Naive thymus-derived CD4-positive, alpha-beta T cell (primary cell): Measurements from ENCODE around the gene ONECUT2. TPM values are rescaled to one million over a fixed set of nuclear protein-coding genes. Genes with fewer than 3 reads are reported as not detected.

Experiments used
- ATAC-seq: fragments of 150-1000 bp; cut with Tn5 transposase; 2 replicates; pipeline ENCODE4 v1.10.0; 2021; ENCODE audit warnings: mild to moderate bottlenecking, moderate library complexity
- CTCF ChIA-PET: fragments of 350-600 bp; sonication (Branson Sonifier 250); formaldehyde crosslinking; loops from one replicate; lab custom pipeline; 2021; ENCODE audit warnings: antibody characterized with exemption; lab: Charles Lee
- POLR2A ChIA-PET: fragments of 350-600 bp; sonication (Branson Sonifier 250); formaldehyde crosslinking; loops from one replicate; lab custom pipeline; 2021; ENCODE audit warnings: antibody characterized with exemption, inconsistent platforms; lab: Charles Lee
- DNase-seq, 9 donors: peaks; one replicate each; pipeline versions ENCODE4 v3.0.0 to v3.0.0-alpha.2; 2020 to 2022; ENCODE audit warnings: mixed read lengths in 1 of 9
- H3K27ac ChIP-seq: one replicate; pipeline ENCODE4 v1.7.0; 2013; ENCODE audit warnings: mild to moderate bottlenecking, low read depth, low read length, moderate library complexity
- H3K27me3 ChIP-seq, 2 donors: one replicate each; pipeline ENCODE4 v1.7.0; 2013; ENCODE audit warnings: low read length in 2 of 2, mild to moderate bottlenecking in 2 of 2, moderate library complexity in 2 of 2; ENCODE audit not compliant: control insufficient read depth in 2 of 2, insufficient read depth in 2 of 2
- H3K36me3 ChIP-seq, 3 experiments: 1 replicate in 2 of 3; 2 replicates in 1 of 3; pipeline ENCODE4 v1.7.0; 2013; ENCODE audit warnings: low read length in 3 of 3, mild to moderate bottlenecking in 3 of 3, moderate library complexity in 1 of 3; ENCODE audit not compliant: insufficient read depth in 3 of 3, control insufficient read depth in 2 of 3
- H3K4me1 ChIP-seq, 2 donors: one replicate each; pipeline ENCODE4 v1.7.0; 2013; ENCODE audit warnings: low read length in 2 of 2, mild to moderate bottlenecking in 2 of 2, moderate library complexity in 1 of 2; ENCODE audit not compliant: control insufficient read depth in 2 of 2, insufficient read depth in 2 of 2
- H3K4me3 ChIP-seq: 2 replicates; pipeline ENCODE4 v1.7.0; 2013; ENCODE audit warnings: mild to moderate bottlenecking, low read length
- H3K9me3 ChIP-seq, 3 experiments: 1 replicate in 2 of 3; 2 replicates in 1 of 3; pipeline ENCODE4 v1.7.0; 2013; ENCODE audit warnings: low read length in 3 of 3; ENCODE audit not compliant: control insufficient read depth in 2 of 3
- H3K27ac Mint-ChIP-seq, 9 donors: one replicate each; pipeline ENCODE4 v1.8.0; 2020 to 2022; ENCODE audit warnings: mixed read lengths in 9 of 9, mild to moderate bottlenecking in 8 of 9, moderate library complexity in 5 of 9, inconsistent platforms in 2 of 9
- H3K27me3 Mint-ChIP-seq, 5 donors: one replicate each; pipeline ENCODE4 v1.8.0; 2021 to 2022; ENCODE audit warnings: mixed read lengths in 5 of 5, mild to moderate bottlenecking in 1 of 5
- H3K36me3 Mint-ChIP-seq, 5 donors: one replicate each; pipeline ENCODE4 v1.8.0; 2020 to 2022; ENCODE audit warnings: mixed read lengths in 5 of 5, mild to moderate bottlenecking in 3 of 5, inconsistent platforms in 1 of 5
- H3K4me1 Mint-ChIP-seq, 7 donors: one replicate each; pipeline ENCODE4 v1.8.0; 2020 to 2022; ENCODE audit warnings: mixed read lengths in 7 of 7, mild to moderate bottlenecking in 3 of 7, inconsistent platforms in 1 of 7
- H3K4me3 Mint-ChIP-seq, 10 donors: one replicate each; pipeline ENCODE4 v1.8.0; 2020 to 2022; ENCODE audit warnings: mild to moderate bottlenecking in 10 of 10, mixed read lengths in 10 of 10, moderate library complexity in 6 of 10, inconsistent platforms in 2 of 10
- H3K9me3 Mint-ChIP-seq, 11 donors: one replicate each; pipeline ENCODE4 v1.8.0; 2020 to 2022; ENCODE audit warnings: mixed read lengths in 11 of 11, mild to moderate bottlenecking in 4 of 11, inconsistent platforms in 1 of 11, moderate library complexity in 1 of 11
- intact Hi-C, 2 donors: fragments of 100-400 bp; cut with micrococcal nuclease; formaldehyde crosslinking; loops; one replicate each; pipeline ENCODE4 v1.15.1; 2023
- polyA plus RNA-seq, 2 donors: library from polyadenylated mRNA; unstranded; fragments of 300-500 nt; fragmentation: Illumina TruSeq; gene quantifications; one replicate each; pipeline ENCODE4 v1.2.3, GENCODE V29; 2021
- total RNA-seq, 6 experiments: library from RNA in 5 of 6; stranded (reverse) in 5 of 6; gene quantifications; 1 replicate in 5 of 6; 2 replicates in 1 of 6; pipeline ENCODE4 v1.2.3 and lab custom pipeline; 2021 to 2026

The ONECUT2 gene
- total and polyA plus RNA-seq, 7 experiments from 2014 or later, result not detected

DNA sequence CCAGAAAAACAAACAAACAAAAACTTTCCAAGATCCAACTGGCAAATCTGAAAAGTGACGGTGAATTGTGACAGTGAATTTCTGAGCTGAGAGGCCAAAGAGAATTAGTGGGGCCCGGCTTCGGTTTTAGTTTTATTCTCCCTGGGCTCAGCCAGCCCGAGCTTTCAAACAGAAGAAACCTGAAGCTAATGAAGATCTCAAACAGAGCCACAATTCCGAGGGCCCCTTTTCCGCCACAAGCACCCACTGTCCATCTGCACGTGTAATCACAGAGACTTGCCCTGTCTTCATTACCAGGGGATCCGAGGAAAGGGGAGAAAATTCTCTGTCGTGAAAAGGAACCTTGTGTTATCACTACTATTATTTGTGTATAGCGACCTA, 4.2 kb upstream of the ONECUT2 start:
- Mint-ChIP-seq H3K27me3 (peaks cover 69 to 77% (median 72%) of the 10 kb centered on the region in 5 donors), H3K27ac (no peak overlapping the region), H3K36me3 (peaks cover 0 to 9% (median 3%) of the 10 kb centered on the region in 5 donors), H3K4me3 (peak overlapping the region in 3 of 10 donors; percentile 5 to 60 (median 23)), H3K4me1 (peaks cover 9 to 38% (median 24%) of the 10 kb centered on the region in 7 donors), H3K9me3 (peaks cover 0 to 62% (median 22%) of the 10 kb centered on the region in 11 donors)
- H3K4me3 ChIP-seq, result no peak overlapping the region
- CTCF ChIA-PET, result no interaction called here
- H3K9me3 ChIP-seq, result peaks cover 0 to 13% (median 0%) of the 10 kb centered on the region in 3 experiments
- ATAC-seq (no peak), DNase-seq (no peak)
- intact Hi-C loops, result loop anchor here in 1 of 2 donors (5.0 to 10.0 kb wide), 3 partner anchors 79 to 1841 kb away; partner anchors contain the start of genes ATP8B1, RAX and ST8SIA3
- POLR2A ChIA-PET, result no interaction called here
- no peak overlapping the region for H3K27ac ChIP-seq
- H3K4me1 ChIP-seq, result peaks cover 3 to 15% of the 10 kb centered on the region in 2 donors
- peaks cover 2 to 42% of the 10 kb centered on the region in 2 donors for H3K27me3 ChIP-seq
- no peaks in the 10 kb centered on the region for H3K36me3 ChIP-seq

DNA sequence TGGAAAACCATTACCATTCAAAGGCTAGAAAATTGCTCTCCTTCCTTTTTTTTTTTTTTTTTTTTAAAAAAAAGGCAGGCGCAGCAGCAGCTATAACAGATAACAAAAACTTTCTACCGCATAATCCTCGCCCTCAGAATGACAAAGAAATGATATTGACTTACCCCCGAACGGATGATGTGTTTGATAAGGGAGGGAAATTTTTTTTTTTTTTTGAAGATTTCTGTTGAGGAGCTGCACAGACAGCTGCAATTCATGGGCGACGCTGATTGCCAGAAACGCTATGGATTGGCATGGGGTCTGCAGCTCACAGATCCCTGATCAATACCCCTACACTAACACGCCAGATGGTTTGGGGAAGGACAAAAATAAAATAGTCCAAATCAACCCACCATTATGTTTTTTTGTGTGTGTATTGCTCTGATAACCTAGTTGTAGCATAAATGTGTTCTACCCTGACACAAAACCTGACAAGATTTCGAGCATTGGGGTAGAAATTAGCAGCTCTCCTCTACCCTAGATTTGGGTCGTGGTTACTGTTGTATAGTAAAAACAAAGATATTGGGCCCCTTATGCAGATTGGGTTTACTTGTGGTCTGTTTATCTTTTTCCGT, 3.6 kb upstream of the ONECUT2 start:
- H3K36me3 ChIP-seq, result no peaks in the 10 kb centered on the region
- no peak for ATAC-seq
- peaks cover 2 to 43% of the 10 kb centered on the region in 2 donors for H3K27me3 ChIP-seq
- intact Hi-C loops, result loop anchor here in 1 of 2 donors (5.0 to 10.0 kb wide), 3 partner anchors 79 to 1841 kb away; partner anchors contain the start of genes ATP8B1, RAX and ST8SIA3
- H3K4me3 ChIP-seq, result no peak overlapping the region
- Mint-ChIP-seq H3K27me3 (peaks cover 69 to 77% (median 72%) of the 10 kb centered on the region in 5 donors), H3K27ac (no peak overlapping the region), H3K4me3 (peak overlapping the region in 1 of 10 donors; percentile 60), H3K36me3 (peaks cover 0 to 9% (median 3%) of the 10 kb centered on the region in 5 donors), H3K4me1 (peaks cover 9 to 44% (median 29%) of the 10 kb centered on the region in 7 donors), H3K9me3 (peaks cover 0 to 58% (median 23%) of the 10 kb centered on the region in 11 donors)
- no peak overlapping the region for H3K27ac ChIP-seq
- H3K4me1 ChIP-seq, result peaks cover 3 to 15% of the 10 kb centered on the region in 2 donors
- POLR2A ChIA-PET, result no interaction called here
- CTCF ChIA-PET, result no interaction called here
- H3K9me3 ChIP-seq, result peaks cover 0 to 13% (median 0%) of the 10 kb centered on the region in 3 experiments
- DNase-seq, result no peak

DNA sequence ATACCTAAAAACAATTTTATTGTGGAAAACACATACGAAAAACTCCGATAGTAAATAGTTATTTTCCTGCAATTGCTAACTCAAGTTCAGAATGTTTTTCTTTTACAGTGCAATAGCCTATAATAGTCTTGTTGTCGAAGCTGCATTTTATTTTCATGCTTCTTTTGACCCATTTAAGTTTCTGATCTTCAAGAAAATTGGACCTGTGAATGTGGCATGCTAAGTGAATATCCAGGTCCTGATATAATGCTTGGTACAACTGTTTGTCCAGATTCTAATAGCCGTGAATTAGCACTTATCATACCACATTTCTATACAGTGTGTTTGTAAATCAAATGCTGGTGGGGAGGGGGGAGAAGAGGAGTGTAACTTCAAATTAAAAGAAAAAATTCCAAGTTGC, 3.0 kb upstream of the ONECUT2 start:
- H3K9me3 Mint-ChIP-seq, result peaks cover 0 to 56% (median 20%) of the 10 kb centered on the region in 11 donors
- peak overlapping the region in 1 of 10 donors; percentile 59 for H3K4me3 Mint-ChIP-seq
- H3K36me3 Mint-ChIP-seq, result peaks cover 0 to 9% (median 5%) of the 10 kb centered on the region in 5 donors
- peaks cover 0 to 13% (median 0%) of the 10 kb centered on the region in 3 experiments for H3K9me3 ChIP-seq
- H3K27ac ChIP-seq, result no peak overlapping the region
- peaks cover 2 to 49% of the 10 kb centered on the region in 2 donors for H3K27me3 ChIP-seq
- H3K36me3 ChIP-seq, result no peaks in the 10 kb centered on the region
- H3K27me3 Mint-ChIP-seq, result peaks cover 69 to 78% (median 72%) of the 10 kb centered on the region in 5 donors
- intact Hi-C loops, result loop anchor here in 1 of 2 donors (5.0 to 10.0 kb wide), 3 partner anchors 80 to 1840 kb away; partner anchors contain the start of genes ATP8B1, RAX and ST8SIA3
- H3K4me1 Mint-ChIP-seq, result peaks cover 14 to 49% (median 35%) of the 10 kb centered on the region in 7 donors
- CTCF ChIA-PET, result no interaction called here
- no peak for ATAC-seq
- H3K27ac Mint-ChIP-seq, result no peak overlapping the region
- peaks cover 3 to 15% of the 10 kb centered on the region in 2 donors for H3K4me1 ChIP-seq
- POLR2A ChIA-PET, result no interaction called here
- no peak for DNase-seq
- H3K4me3 ChIP-seq, result no peak overlapping the region

DNA sequence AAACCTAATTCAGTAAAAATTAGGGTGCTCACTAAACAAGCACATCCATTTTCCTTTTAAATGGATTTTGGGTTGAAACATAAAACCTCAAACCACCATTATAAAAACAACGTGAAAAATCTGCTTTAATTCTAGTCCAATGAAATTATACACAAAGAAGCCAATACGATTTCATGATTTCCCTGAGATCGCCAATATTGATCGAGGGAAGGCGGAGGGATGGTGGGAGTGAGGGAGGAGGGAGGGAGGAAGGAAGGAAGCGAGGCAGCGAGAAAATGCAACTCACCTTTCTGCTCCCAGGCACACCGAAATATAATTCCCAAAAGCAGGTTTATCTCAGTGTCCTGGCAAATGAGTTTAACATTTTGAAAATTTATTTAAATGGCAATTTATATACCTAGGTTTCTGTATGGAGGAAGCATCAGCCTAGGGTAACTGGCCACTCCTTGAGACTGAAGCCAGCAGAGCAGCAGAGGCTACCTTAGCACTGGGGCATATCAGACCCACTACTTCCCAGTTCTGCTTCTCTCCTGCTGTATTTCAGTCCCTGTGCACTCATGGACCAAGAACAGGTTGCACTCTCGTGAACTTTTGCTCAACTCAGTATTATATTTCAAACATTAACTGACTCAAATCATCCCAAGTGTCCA, 2.3 kb upstream of the ONECUT2 start:
- CTCF ChIA-PET, result no interaction called here

DNA sequence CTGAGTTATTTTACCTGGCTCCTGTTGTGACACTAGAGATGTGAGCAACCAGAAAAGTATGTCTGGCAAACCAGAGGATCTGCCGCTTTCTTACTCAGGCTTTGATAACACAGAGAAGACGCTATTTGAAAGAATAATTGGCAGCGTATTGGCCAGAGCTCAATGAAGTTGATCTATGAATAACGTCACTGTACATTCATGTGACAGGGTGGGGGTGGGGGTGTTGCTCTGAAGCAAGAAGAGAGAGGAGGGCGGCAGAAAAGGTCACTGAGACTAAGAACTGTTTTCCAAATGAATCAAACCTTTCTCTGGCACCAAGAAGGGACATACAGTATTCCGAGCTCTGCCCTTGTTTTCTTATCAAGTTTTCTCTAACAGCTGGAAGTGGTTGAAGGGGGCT, 1.7 kb upstream of the ONECUT2 start:
- H3K4me3 ChIP-seq, result no peak overlapping the region
- Mint-ChIP-seq H3K27me3 (peaks cover 75 to 89% (median 81%) of the 10 kb centered on the region in 5 donors), H3K9me3 (peaks cover 0 to 53% (median 20%) of the 10 kb centered on the region in 11 donors), H3K27ac (peak overlapping the region in 1 of 9 donors; percentile 39), H3K4me1 (peaks cover 24 to 62% (median 42%) of the 10 kb centered on the region in 7 donors), H3K36me3 (peaks cover 0 to 9% (median 5%) of the 10 kb centered on the region in 5 donors), H3K4me3 (peak overlapping the region in 7 of 10 donors; percentile 4 to 84 (median 62))
- H3K27me3 ChIP-seq, result peaks cover 8 to 45% of the 10 kb centered on the region in 2 donors
- ATAC-seq (no peak), DNase-seq (no peak)
- ChIA-PET CTCF (no interaction called here), POLR2A (no interaction called here)
- H3K4me1 ChIP-seq, result peaks cover 3 to 15% of the 10 kb centered on the region in 2 donors
- no peaks in the 10 kb centered on the region for H3K36me3 ChIP-seq
- peaks cover 0 to 13% (median 0%) of the 10 kb centered on the region in 3 experiments for H3K9me3 ChIP-seq
- no peak overlapping the region for H3K27ac ChIP-seq
- intact Hi-C loops, result loop anchor here in 1 of 2 donors (5.0 to 10.0 kb wide), 3 partner anchors 81 to 1839 kb away; partner anchors contain the start of genes ATP8B1, RAX and ST8SIA3

More for the DNA sequence above, 2.3 kb upstream of the ONECUT2 start:
- Histone ChIP-seq H3K27me3 (peaks cover 2 to 51% of the 10 kb centered on the region in 2 donors), H3K9me3 (peaks cover 0 to 13% (median 0%) of the 10 kb centered on the region in 3 experiments), H3K36me3 (no peaks in the 10 kb centered on the region), H3K27ac (no peak overlapping the region), H3K4me3 (no peak overlapping the region), H3K4me1 (peaks cover 3 to 15% of the 10 kb centered on the region in 2 donors)
- ATAC-seq (no peak), DNase-seq (no peak)
- H3K27me3 Mint-ChIP-seq, result peaks cover 73 to 82% (median 75%) of the 10 kb centered on the region in 5 donors
- peaks cover 0 to 53% (median 20%) of the 10 kb centered on the region in 11 donors for H3K9me3 Mint-ChIP-seq
- peak overlapping the region in 6 of 10 donors; percentile 4 to 67 (median 28) for H3K4me3 Mint-ChIP-seq
- POLR2A ChIA-PET, result no interaction called here
- peak overlapping the region in 1 of 9 donors; percentile 39 for H3K27ac Mint-ChIP-seq
- peaks cover 21 to 56% (median 40%) of the 10 kb centered on the region in 7 donors for H3K4me1 Mint-ChIP-seq
- intact Hi-C loops, result loop anchor here in 1 of 2 donors (5.0 to 10.0 kb wide), 3 partner anchors 81 to 1839 kb away; partner anchors contain the start of genes ATP8B1, RAX and ST8SIA3
- H3K36me3 Mint-ChIP-seq, result peaks cover 0 to 9% (median 5%) of the 10 kb centered on the region in 5 donors

DNA sequence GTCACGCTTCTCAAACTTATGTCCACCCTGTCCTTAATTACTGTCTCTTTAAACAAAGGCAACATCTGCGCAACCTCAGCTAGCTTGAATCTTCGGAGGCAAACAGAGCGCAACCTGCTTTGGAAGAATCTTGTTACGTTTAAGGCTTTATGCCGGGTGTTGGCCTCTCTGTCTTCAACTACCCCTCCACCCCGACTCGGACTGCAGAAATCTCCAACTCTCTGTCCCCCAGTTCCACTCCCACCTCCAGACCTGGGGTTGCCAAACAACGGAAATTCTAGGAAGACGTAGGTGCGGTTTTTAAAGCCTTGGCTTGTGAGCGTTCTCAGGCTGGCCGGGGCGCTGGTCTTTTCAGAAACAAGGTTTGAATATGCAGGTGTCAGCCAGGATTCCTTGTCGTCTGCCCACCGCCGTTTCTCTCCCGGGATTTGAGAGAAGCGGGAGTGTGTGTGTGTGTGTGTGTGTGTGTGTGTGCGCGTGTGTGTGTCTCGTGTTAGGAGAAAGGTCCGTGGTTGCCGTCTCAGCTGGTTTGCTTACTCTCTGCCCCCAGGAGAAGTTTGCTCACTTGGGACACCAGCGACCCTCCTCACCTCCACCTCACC, 1.1 kb upstream of the ONECUT2 start:
- peak overlapping the region in 9 of 10 donors; percentile 59 to 84 (median 69) for H3K4me3 Mint-ChIP-seq
- CTCF ChIA-PET, result no interaction called here
- intact Hi-C loops, result loop anchor here in 1 of 2 donors (5.0 to 10.0 kb wide), 3 partner anchors 82 to 1838 kb away; partner anchors contain the start of genes ATP8B1, RAX and ST8SIA3
- peak overlapping the region in 3 of 9 donors; percentile 8 to 54 (median 32) for H3K27ac Mint-ChIP-seq
- H3K27ac ChIP-seq, result no peak overlapping the region
- H3K36me3 ChIP-seq, result no peaks in the 10 kb centered on the region
- POLR2A ChIA-PET, result no interaction called here
- ATAC-seq (no peak), DNase-seq (no peak)
- H3K4me3 ChIP-seq, result no peak overlapping the region
- H3K36me3 Mint-ChIP-seq, result peaks cover under 1 to 7% (median 5%) of the 10 kb centered on the region in 5 donors
- peaks cover 3 to 15% of the 10 kb centered on the region in 2 donors for H3K4me1 ChIP-seq
- H3K9me3 Mint-ChIP-seq, result peaks cover 0 to 51% (median 18%) of the 10 kb centered on the region in 11 donors
- H3K27me3 Mint-ChIP-seq, result peaks cover 78 to 91% (median 84%) of the 10 kb centered on the region in 5 donors
- H3K9me3 ChIP-seq, result peaks cover 0 to 13% (median 0%) of the 10 kb centered on the region in 3 experiments
- H3K27me3 ChIP-seq, result peaks cover 8 to 40% of the 10 kb centered on the region in 2 donors
- peaks cover 27 to 64% (median 44%) of the 10 kb centered on the region in 7 donors for H3K4me1 Mint-ChIP-seq
